Upper lobe of left lung (tissue), 4 donors: ENCODE results near the gene CABLES1.

Source experiments
- EP300 ChIP-seq, 4 donors: sonication (generic); formaldehyde crosslinking; IDR thresholded peaks; one replicate each; pipeline ENCODE4 v1.5.1; 2017; ENCODE audit warnings: antibody characterized with exemption in 4 of 4, control low read depth in 2 of 4
- POLR2A ChIP-seq, 4 donors: fragments of 450-650 bp; IDR thresholded peaks; one replicate each; pipeline ENCODE4 v1.5.1; 2016 to 2017; ENCODE audit warnings: antibody characterized with exemption in 4 of 4, mild to moderate bottlenecking in 2 of 4
- TF ChIP-seq, protein P1 (sequence below), 6 experiments: fragments of 450-650 bp in 4 of 6; fragments of 200-600 bp in 2 of 6; sonication (generic) in 2 of 6; IDR thresholded peaks; one replicate each; pipeline ENCODE4 v1.5.1; 2016 to 2019; ENCODE audit warnings: antibody characterized with exemption in 6 of 6

DNA sequence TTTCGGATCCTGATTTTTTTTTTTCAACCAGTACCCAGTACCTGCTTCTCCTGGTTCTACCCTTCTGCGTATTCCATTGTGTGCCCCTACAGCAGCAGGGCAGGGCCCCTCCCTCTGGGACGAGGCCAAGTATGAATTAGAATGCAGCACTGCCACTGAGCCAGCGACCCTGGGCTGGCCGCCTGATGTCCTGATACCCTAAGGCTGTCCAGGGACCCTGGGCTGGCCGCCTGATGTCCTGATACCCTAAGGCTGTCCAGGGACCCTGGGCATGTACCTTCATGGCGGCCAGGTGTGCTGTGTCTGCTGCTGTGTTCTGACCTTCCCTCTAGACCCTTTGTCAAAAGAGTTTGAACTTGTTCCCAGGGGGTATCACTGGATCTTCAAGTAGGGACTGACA is 42.9 kb downstream of the CABLES1 start:
- TF ChIP-seq, protein P1, sequence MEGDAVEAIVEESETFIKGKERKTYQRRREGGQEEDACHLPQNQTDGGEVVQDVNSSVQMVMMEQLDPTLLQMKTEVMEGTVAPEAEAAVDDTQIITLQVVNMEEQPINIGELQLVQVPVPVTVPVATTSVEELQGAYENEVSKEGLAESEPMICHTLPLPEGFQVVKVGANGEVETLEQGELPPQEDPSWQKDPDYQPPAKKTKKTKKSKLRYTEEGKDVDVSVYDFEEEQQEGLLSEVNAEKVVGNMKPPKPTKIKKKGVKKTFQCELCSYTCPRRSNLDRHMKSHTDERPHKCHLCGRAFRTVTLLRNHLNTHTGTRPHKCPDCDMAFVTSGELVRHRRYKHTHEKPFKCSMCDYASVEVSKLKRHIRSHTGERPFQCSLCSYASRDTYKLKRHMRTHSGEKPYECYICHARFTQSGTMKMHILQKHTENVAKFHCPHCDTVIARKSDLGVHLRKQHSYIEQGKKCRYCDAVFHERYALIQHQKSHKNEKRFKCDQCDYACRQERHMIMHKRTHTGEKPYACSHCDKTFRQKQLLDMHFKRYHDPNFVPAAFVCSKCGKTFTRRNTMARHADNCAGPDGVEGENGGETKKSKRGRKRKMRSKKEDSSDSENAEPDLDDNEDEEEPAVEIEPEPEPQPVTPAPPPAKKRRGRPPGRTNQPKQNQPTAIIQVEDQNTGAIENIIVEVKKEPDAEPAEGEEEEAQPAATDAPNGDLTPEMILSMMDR (IDR thresholded peaks at IDR 0.05), result no peak
- no peak for TF ChIP-seq POLR2A (IDR thresholded peaks at IDR 0.05)
- TF ChIP-seq EP300 (IDR thresholded peaks at IDR 0.05), result no peak
